Kidney tubule cell (primary cell): ENCODE results near the gene SCAMP1.

Experiments used
- DNase-seq: peaks from one replicate; pipeline ENCODE4 v3.0.0-alpha.2; 2018; ENCODE audit warnings: low spot score

SCAMP1 gene

DNA sequence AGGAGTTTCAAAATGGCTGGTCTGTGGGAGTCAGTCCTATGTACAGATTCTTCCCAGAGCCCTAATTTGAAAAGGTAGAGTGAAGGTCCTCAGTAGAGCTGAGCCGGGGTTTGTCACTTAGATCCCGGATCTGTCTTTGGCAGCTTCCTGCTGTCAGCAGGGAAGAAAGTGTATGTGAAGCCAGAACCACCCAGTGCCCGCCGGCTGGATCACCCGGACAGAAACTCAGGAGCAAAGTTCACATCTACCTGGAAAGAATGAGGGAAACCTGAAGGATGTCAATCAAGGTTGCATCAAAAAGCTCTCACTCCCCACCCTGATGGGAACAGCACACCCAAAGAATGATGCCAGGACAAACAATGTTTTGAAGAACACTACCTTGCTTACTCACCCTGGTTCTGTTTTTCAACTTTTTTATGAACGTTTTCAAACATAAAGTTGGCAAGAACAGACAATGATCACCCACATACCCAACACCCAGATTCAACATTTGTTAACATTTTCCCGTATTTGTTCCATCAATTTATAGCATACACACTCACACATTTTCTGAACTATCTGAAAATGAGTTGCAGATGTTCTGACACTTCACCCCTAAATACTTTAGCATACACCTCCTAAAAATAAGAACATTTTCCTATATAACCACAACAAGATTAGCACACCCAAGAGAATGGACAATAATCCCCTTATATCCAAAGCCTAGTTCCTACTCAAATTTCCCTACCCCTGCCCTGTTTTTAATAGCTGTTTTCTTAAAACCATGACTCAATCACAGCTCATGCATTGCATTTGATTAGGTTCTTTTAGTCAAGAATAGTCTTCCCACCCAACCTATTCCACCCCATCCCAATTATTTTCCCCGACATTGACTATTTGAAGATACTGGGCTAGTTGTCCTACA is 154.3 kb downstream of the SCAMP1 start:
- DNase-seq: no peak

DNA sequence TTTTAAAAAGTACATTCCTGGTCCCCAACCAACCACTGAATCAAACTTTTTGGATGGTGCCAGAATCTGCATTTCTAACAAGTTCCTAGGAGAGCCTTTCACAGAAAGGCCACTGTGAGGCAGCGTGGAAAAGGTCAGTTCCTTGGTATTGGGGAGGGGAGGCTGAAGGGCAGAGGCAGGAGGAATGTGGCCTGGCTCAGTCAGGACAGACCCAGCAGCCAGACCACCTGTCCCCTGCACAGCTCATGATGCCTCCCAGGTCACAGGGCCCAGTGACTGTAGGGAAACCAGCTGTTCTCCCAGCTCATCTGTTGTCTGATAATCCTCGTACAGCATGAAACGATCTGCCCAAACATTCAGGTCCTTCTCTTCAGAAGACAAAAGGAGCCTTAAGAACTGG is 155.3 kb downstream of the SCAMP1 start:
- no peak for DNase-seq

DNA sequence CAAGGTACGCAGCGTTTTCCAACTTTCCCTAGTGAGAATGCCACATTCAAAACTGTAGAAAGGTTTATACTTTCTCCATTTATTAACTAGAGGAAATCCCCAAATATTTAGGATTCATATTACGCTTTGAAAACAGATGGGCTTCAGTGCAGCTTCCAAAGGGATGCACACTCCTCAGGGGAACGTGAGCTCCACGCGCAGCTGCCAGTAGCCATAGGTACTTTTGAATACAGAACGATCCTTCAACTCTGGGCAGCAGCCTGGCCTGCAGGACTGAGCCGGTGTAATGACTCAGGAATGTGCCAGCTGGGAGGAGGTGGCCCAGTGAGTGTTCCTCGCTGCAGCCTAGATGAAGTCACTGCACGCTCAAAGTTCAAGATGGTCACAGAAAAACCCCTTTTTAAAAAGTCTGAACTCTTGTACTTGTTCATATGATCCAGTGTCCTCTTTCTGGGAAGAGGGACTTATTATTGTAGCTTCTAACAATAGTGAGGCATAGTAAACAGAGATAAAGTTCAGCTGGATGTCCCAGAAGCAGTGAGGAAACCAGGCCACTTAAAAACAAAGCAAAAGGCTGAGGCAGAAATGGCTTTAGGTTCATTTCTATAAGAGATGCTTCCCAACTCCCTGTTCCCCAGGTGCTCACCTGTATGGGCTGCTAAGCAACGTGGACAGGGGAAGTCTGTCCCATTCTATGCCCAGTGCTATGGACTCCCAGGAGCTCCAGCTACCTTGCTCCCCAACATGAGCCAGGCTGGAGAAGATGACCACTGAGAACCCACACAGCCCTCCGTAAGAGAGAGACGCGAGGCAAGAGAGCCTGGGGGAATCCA is 158.2 kb downstream of the SCAMP1 start:
- peak; percentile 93 for DNase-seq

DNA sequence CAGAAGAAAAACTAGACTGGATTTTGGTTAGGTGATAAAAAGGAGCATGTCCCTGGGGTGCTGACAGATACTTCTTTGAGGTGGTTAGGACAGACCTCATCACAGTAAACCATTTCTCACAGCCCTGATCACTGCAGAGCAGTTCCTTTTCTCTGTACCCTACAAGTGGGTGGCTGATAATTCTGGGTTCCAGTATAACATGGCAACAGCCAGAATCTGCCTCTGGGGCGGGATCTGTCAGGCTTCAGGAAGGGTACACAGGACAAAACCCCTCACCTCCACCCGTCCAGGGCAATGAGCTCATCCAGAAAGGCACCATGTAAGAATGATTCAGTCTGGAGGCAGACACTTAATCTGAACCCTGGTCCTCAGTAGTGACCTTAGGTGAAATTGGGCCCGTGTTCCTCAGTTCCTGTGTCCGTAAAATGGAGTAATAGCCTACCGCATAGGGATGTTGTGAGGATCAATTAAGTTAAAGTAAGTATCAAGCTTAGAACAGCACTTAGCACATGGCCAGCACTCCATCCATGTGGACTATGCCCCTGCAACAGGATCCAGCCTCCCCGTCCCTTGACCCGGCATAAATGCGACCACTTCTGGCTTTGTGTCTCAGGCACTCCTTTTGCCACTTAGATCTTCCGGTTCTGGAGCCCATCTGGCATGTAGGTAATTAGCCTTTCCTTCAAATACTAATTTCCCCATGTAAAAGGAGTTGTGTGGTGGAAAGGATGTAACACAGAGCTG is 159.0 kb downstream of the SCAMP1 start:
- peak; percentile 42 for DNase-seq

DNA sequence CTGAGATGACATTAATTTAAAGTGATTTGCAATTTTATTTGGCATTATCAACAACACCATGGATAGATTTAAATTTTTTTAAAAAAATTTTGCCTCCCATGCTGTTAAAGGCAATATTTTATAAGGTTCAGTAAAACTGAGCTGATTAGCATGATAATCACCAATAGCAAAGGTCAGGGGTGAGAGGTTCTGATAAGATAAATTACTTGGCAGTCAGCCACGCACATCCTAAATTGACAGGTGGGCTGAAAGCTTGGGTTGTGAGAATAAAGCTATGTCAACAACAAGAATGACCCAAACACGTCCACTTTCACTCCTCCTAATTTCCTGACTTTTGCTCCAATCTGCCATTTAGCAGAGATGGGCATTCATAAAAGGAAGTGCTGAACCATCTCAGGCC is 161.0 kb downstream of the SCAMP1 start:
- DNase-seq: no peak

DNA sequence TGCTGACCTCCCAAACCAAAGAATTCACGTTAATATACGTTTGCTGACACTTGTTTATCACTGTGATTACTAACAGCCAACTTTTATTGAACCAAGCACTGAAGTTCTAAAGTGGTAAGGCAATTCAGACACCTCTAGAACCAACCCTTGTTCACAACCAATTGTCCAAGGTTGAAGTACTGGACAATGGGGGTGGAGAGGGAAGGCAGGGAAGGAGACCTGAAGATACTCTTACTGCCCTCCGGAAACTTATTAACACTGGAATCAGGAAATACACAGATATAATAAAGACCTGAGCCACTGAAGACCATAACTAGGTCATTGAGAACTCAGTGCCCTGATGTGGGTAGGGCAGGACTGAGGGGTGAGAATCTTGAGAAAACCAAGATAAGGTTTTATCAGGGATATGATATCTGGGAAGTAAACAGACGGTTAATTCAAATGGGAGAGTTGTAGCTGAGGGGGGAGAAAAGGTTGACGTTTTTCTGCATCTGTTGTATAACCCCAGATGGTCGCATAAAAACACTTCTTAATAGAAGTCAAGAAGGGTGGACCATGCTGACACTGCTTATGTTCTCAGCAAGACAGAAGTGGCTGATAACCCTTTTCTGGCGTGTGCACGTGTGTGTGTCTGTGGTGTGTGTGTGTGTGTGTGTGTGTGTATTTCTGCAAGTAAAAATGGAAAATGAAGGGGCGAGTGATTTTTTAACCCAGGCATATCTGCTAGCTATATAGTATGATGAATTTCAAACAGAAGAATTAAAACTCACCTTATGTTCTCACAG is 162.3 kb downstream of the SCAMP1 start:
- DNase-seq: no peak

DNA sequence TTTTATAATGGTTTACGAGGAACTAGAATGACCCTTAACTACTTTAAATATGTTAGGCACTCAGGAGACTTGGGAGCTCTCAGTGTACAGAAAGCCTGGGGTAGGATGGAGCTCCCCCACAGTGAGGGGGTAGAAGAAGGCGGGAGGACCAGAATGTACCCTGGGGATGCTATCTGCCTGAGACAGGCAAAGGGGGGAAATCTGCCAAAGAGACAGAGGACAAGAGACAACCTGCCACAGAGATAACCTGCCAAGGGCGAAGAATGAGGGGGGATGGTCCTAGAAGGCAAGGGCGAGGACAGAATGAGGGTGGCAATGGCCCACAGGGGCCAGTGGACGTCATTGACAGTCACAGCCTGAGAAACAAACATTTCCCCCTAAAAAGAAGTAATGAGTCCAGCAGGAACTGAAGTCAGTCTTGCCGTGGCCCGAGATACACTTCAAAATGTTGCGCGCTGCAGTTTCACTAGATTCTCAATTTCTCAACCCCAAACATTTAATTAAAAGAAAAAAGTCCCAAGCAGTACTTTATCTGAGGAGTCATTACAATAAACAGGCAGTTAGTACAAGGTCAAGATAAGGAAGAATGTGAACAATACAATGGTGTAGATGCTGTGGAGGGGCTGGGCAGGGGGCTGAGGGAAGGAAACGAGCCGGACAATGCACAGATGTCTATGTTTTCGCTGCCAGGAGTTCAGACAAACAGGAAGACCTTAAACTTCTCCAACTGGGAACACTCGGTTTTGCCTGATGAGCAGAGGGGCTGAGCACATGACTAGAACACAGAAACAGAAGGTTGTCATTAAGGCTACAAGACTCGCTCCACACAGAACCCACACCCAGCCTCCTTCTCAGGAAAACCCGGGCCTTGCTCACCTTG is 163.1 kb downstream of the SCAMP1 start:
- DNase-seq: no peak

DNA sequence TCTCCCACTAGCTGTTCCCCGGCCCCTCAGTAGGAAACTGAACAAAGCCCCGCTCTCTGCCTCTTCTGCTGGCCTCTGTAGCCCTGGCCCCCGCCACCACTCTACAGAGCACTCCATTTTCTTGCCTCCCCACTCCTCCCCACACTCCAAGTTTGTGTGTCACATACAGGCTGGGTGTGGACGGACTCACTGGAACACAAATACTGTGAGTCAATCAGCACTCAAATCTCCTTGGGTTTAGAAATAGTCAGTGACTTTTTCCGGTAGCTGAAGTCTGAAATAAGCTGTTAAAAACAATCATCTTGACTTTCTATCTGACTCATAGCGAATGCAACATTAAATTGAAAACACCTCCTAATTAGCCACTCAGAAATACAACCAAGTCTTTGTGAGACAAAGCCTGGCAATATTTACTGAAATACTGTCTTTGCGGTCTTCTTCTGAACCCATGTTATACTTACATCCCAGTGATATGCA is 165.7 kb downstream of the SCAMP1 start:
- peak; percentile 56 for DNase-seq

DNA sequence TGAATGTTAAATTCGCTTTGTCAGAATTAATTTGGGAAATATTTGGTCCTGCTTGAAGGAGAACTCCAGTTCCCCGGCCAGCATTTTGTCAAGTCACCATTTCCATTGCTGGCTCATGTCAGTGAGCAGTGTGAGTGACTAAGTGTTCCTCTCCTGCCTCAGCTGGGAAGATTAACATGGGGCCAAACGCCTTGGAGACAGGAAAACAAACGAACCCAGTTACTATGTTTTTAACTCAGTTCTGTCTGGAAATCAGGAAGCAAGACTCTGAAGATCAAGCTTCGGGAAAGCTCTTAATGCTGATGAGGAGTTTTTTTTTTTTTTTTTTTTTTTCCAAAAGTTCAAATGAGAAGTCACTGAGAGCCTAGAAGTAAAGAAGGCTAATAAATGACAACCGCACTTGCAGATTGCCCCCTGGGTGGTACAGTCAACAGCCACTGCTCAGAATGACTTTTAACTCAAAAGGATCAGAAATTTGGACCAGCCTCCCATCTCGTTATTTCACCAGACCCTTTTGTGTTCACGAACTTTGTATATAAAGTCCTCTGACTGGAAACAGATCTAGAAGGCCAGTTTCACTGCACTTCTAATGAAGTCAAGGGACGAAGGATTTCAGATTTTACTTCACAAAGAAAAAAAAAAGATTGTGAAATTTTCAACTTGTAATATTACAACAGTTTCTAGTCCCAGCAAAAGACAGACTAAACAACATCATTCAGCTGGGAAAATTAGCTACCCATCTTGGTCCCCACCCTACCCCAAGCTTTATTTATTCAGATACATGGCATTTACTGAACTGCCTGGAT is 166.8 kb downstream of the SCAMP1 start:
- peak; percentile 94 for DNase-seq

DNA sequence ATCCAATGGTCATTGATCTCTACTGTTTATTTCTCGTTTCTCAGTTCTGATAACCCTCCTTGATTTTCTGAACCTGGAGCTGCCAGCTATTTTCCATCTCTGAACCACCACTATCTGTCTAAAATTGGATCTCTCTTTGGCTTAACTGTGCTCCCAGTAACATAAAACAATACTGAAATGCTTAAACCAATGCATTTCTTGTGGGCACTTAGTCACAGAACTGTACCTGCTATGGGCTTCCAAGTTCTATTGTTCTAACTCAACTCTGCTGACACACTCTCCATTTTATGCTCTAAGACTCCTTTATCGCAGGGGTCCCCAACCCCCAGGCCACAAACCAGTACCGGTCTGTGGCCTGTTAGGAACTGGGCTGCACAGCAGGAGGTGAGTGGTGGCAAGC is 167.5 kb downstream of the SCAMP1 start:
- peak; percentile 43 for DNase-seq
